GM20431 (cell line): ENCODE results near the gene ORC6.
"Not testable (repeated sequence)": the region's sequence is repeated elsewhere in the genome, so short reads cannot be mapped to it uniquely, and the experiment has no call there.

Experiments
- in situ Hi-C: fragments of 300-500 bp; cut with MseI, MboI; formaldehyde crosslinking; loops from one replicate; pipeline ENCODE4 v1.15.0; 2020; ENCODE audit warnings: low sequenced_read_pairs; ENCODE audit not compliant: unreplicated experiment

ORC6 gene

GRCh38 chr16:46689365-46690280 lies at the start of gene ORC6:
Gene ORC6, plus strand, starts transcription at chr16:46689659. Its CDS starts 47 bp downstream, at chr16:46689706.
- in situ Hi-C loops, result no loop called here

- in situ Hi-C loops, result no loop called here
Measured at GRCh38 chr16:46648656-46649055, 40.8 kb upstream of the ORC6 start.

- in situ Hi-C loops, result no loop called here
Measured at GRCh38 chr16:46649588-46650253, 39.7 kb upstream of the ORC6 start.

GRCh38 chr16:46650254-46650623 lies 39.2 kb upstream of the ORC6 start:
- in situ Hi-C loops, result no loop called here

- in situ Hi-C loops, result no loop called here
Measured at GRCh38 chr16:46651305-46651704, 38.2 kb upstream of the ORC6 start.

GRCh38 chr16:46658925-46659324 lies 30.5 kb upstream of the ORC6 start:
- in situ Hi-C loops, result no loop called here

GRCh38 chr16:46662123-46662522 lies 27.3 kb upstream of the ORC6 start:
- in situ Hi-C loops, result no loop called here

GRCh38 chr16:46673320-46674013 lies 16.0 kb upstream of the ORC6 start:
- in situ Hi-C loops, result no loop called here

GRCh38 chr16:46677943-46678342 lies 11.5 kb upstream of the ORC6 start:
- in situ Hi-C loops, result not testable (repeated sequence)

GRCh38 chr16:46681867-46682266 lies 7.6 kb upstream of the ORC6 start:
- in situ Hi-C loops, result not testable (repeated sequence)

- in situ Hi-C loops, result no loop called here
Measured at GRCh38 chr16:46686815-46687473, 2.5 kb upstream of the ORC6 start.

- in situ Hi-C loops, result no loop called here
Measured at GRCh38 chr16:46687486-46687885, 2.0 kb upstream of the ORC6 start.

- in situ Hi-C loops, result no loop called here
Measured at GRCh38 chr16:46688101-46688653, 1.3 kb upstream of the ORC6 start.

GRCh38 chr16:46688654-46689364 lies 650 bp upstream of the ORC6 start, which contains the start of gene VPS35:
Gene VPS35, minus strand, starts transcription at chr16:46689178. Its CDS starts 45 bp downstream, at chr16:46689133.
- in situ Hi-C loops, result no loop called here

- in situ Hi-C loops, result no loop called here
Measured at GRCh38 chr16:46690281-46691178, 1.1 kb downstream of the ORC6 start.

GRCh38 chr16:46691726-46692125 lies 2.3 kb downstream of the ORC6 start:
- in situ Hi-C loops, result no loop called here

GRCh38 chr16:46693598-46693997 lies 4.1 kb downstream of the ORC6 start:
- in situ Hi-C loops, result no loop called here

- in situ Hi-C loops, result no loop called here
Measured at GRCh38 chr16:46695937-46696336, 6.5 kb downstream of the ORC6 start.
